IPS-15b (cell line): ENCODE results near the gene MAST1.
A peak's percentile ranks its signal among the peaks of the same experiment; 100 is the strongest.

ENCODE experiments used
- H3K27me3 ChIP-seq: one replicate; pipeline ENCODE4 v1.6.1; 2013; ENCODE audit warnings: low read length; ENCODE audit not compliant: control insufficient read depth, insufficient read depth
- H3K36me3 ChIP-seq: one replicate; pipeline ENCODE4 v1.6.1; 2013; ENCODE audit warnings: low read length; ENCODE audit not compliant: control insufficient read depth, insufficient read depth
- H3K4me1 ChIP-seq: one replicate; pipeline ENCODE4 v1.6.1; 2013; ENCODE audit warnings: mild to moderate bottlenecking, low read length; ENCODE audit not compliant: control insufficient read depth, insufficient read depth
- H3K4me3 ChIP-seq: one replicate; pipeline ENCODE4 v1.5.1; 2013; ENCODE audit warnings: low read depth, low read length
- H3K9ac ChIP-seq: one replicate; pipeline ENCODE4 v1.6.1; 2013; ENCODE audit warnings: low read depth, mild to moderate bottlenecking, low read length
- H3K9me3 ChIP-seq: one replicate; pipeline ENCODE4 v1.6.1; 2013; ENCODE audit warnings: mild to moderate bottlenecking, low read length; ENCODE audit not compliant: control insufficient read depth, insufficient read depth

The MAST1 gene

GRCh38 chr19:12847159-12848139, 9.1 kb downstream of the MAST1 start:
- Histone ChIP-seq H3K4me3 (peak overlapping the region; percentile 39), H3K36me3 (peaks cover 2% of the 10 kb centered on the region), H3K9ac (no peak overlapping the region), H3K4me1 (peaks cover 2% of the 10 kb centered on the region), H3K27me3 (peaks cover 3% of the 10 kb centered on the region), H3K9me3 (no peaks in the 10 kb centered on the region)

- H3K4me1 ChIP-seq, result no peaks in the 10 kb centered on the region
- no peaks in the 10 kb centered on the region for H3K9me3 ChIP-seq
- no peak overlapping the region for H3K9ac ChIP-seq
- H3K36me3 ChIP-seq, result peaks cover 8% of the 10 kb centered on the region
- H3K4me3 ChIP-seq, result no peak overlapping the region
- H3K27me3 ChIP-seq, result no peaks in the 10 kb centered on the region
Observed at GRCh38 chr19:12856653-12857052, 18.3 kb downstream of the MAST1 start.

GRCh38 chr19:12858041-12858928, 20.0 kb downstream of the MAST1 start:
- H3K9ac ChIP-seq, result no peak overlapping the region
- peaks cover 6% of the 10 kb centered on the region for H3K36me3 ChIP-seq
- no peaks in the 10 kb centered on the region for H3K9me3 ChIP-seq
- H3K4me3 ChIP-seq, result no peak overlapping the region
- no peaks in the 10 kb centered on the region for H3K4me1 ChIP-seq
- no peaks in the 10 kb centered on the region for H3K27me3 ChIP-seq

GRCh38 chr19:12859546-12859945, 21.2 kb downstream of the MAST1 start:
- Histone ChIP-seq H3K4me1 (no peaks in the 10 kb centered on the region), H3K9me3 (no peaks in the 10 kb centered on the region), H3K4me3 (no peak overlapping the region), H3K27me3 (no peaks in the 10 kb centered on the region), H3K36me3 (peaks cover 6% of the 10 kb centered on the region), H3K9ac (no peak overlapping the region)

DNA sequence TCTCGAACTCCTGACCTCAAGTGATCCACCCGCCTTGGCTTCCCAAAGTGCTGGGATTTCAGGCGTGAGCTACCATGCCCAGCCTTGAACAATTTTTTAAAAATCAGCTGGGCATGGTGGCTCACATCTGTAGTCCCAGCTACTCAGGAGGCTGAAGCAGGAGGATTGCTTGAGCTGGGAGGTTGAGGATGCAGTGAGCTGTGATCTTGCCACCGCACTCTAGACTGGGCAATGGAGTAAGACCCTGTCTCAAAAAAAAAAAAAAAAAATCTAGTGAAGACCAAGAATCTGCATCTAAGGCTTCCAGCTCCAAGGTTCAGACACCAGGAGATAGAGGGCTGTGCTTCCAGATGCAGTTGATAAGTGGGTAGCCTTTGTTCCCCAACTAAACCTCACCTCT, 25.8 kb downstream of the MAST1 start:
- H3K36me3 ChIP-seq, result peaks cover 6% of the 10 kb centered on the region
- no peak overlapping the region for H3K4me3 ChIP-seq
- H3K4me1 ChIP-seq, result peaks cover 11% of the 10 kb centered on the region
- H3K9me3 ChIP-seq, result no peaks in the 10 kb centered on the region
- H3K27me3 ChIP-seq, result no peaks in the 10 kb centered on the region
- H3K9ac ChIP-seq, result no peak overlapping the region

GRCh38 chr19:12864721-12865715, 26.7 kb downstream of the MAST1 start:
- H3K27me3 ChIP-seq, result no peaks in the 10 kb centered on the region
- no peak overlapping the region for H3K4me3 ChIP-seq

GRCh38 chr19:12865746-12866415, 27.6 kb downstream of the MAST1 start:
- Histone ChIP-seq H3K4me3 (no peak overlapping the region), H3K27me3 (no peaks in the 10 kb centered on the region), H3K36me3 (peaks cover 5% of the 10 kb centered on the region), H3K9ac (no peak overlapping the region), H3K9me3 (no peaks in the 10 kb centered on the region), H3K4me1 (peaks cover 11% of the 10 kb centered on the region)

More at GRCh38 chr19:12864721-12865715, 26.7 kb downstream of the MAST1 start:
- Histone ChIP-seq H3K4me1 (peaks cover 11% of the 10 kb centered on the region), H3K9me3 (no peaks in the 10 kb centered on the region), H3K9ac (no peak overlapping the region), H3K36me3 (peaks cover 6% of the 10 kb centered on the region)

GRCh38 chr19:12866416-12867119, 28.3 kb downstream of the MAST1 start:
- Histone ChIP-seq H3K9ac (no peak overlapping the region), H3K9me3 (no peaks in the 10 kb centered on the region), H3K36me3 (peaks cover 5% of the 10 kb centered on the region), H3K4me3 (peak overlapping the region; percentile 67), H3K27me3 (no peaks in the 10 kb centered on the region), H3K4me1 (peaks cover 11% of the 10 kb centered on the region)

DNA sequence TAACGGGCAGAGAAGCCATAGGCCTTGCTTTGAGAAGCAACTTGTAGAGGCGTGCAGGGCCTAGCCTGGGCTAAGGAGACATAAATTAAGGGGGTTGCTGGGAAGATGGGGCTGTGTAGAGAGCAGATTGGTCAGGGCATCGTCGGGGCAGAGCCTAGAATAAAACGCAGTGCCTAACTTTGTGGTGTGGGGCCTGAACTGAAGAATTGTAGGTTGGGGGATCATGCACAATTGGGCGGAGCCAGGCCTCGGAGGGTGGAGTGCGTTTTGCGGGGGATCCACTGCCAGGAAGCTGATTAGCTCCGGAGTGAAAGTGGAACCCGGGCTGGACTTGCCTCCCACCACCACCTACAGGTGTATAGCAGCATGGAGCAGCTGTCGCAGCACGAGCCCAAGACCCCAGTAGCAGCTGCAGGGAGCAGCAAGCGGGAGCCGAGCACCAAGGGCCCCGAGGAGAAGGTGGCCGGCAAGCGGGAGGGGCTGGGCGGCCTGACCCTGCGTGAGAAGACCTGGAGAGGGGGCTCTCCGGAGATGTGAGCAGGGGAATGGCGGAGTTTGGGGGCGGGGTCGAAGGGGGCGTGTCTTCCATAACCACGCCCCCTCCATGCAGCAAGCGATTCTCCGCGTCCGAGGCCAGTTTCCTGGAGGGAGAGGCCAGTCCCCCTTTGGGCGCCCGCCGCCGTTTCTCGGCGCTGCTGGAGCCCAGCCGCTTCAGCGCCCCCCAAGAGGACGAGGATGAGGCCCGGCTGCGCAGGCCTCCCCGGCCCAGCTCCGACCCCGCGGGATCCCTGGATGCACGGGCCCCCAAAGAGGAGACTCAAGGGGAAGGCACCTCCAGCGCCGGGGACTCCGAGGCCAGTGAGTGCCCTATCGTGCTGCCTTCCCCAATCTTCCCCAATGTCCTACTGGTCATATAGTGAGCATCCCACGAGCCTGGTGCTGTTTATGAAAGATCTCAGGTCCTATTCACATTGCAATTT, 29.1 kb downstream of the MAST1 start:
- peaks cover 5% of the 10 kb centered on the region for H3K36me3 ChIP-seq
- H3K9ac ChIP-seq, result peak overlapping the region; percentile 65
- H3K4me1 ChIP-seq, result peaks cover 11% of the 10 kb centered on the region
- H3K27me3 ChIP-seq, result no peaks in the 10 kb centered on the region
- no peaks in the 10 kb centered on the region for H3K9me3 ChIP-seq
- peak overlapping the region; percentile 67 for H3K4me3 ChIP-seq
